HFFc6 (cell line): ENCODE data around the gene FLACC1. TPM values are rescaled to one million over a fixed set of nuclear protein-coding genes. Genes with fewer than 3 reads are reported as not detected.

Experiments
- DNase-seq: peaks from one replicate; pipeline ENCODE4 v3.0.0-alpha.2; 2018
- H3K27ac Mint-ChIP-seq: 2 replicates; pipeline ENCODE4 v1.8.0; 2020; ENCODE audit warnings: mild to moderate bottlenecking, mixed read lengths
- H3K27me3 Mint-ChIP-seq: 2 replicates; pipeline ENCODE4 v1.8.0; 2021; ENCODE audit warnings: mild to moderate bottlenecking, moderate library complexity, mixed read lengths; ENCODE audit not compliant: insufficient read depth
- H3K36me3 Mint-ChIP-seq: 2 replicates; pipeline ENCODE4 v1.8.0; 2021; ENCODE audit warnings: low read depth, mixed read lengths
- H3K4me1 Mint-ChIP-seq: 2 replicates; pipeline ENCODE4 v1.8.0; 2020; ENCODE audit warnings: low read depth, mixed read lengths
- H3K4me3 Mint-ChIP-seq: 2 replicates; pipeline ENCODE4 v1.8.0; 2020; ENCODE audit warnings: mild to moderate bottlenecking, moderate library complexity, mixed read lengths
- H3K9me3 Mint-ChIP-seq: 2 replicates; pipeline ENCODE4 v1.8.0; 2020; ENCODE audit warnings: mild to moderate bottlenecking, mixed read lengths
- total RNA-seq, 6 experiments: library from RNA; stranded (reverse); fragmentation: NEBNext Ultra II Directional; extraction: Animal tissue kit (Norgen Biotek cat#: 25700); gene quantifications; 2 replicates in 1 of 6; 3 replicates in 5 of 6; pipeline ENCODE4 v1.2.3, GENCODE V29; 2021
- TF ChIP-seq, protein P1 (sequence below): fragments of 200-600 bp; sonication (generic); IDR thresholded peaks from 2 replicates; pipeline ENCODE4 v1.5.0; 2021; ENCODE audit warnings: antibody characterized with exemption, mild to moderate bottlenecking

The FLACC1 gene
- total RNA-seq, 6 experiments from 2014 or later, result 0.51 to 1.6 (median 0.87) TPM

DNA sequence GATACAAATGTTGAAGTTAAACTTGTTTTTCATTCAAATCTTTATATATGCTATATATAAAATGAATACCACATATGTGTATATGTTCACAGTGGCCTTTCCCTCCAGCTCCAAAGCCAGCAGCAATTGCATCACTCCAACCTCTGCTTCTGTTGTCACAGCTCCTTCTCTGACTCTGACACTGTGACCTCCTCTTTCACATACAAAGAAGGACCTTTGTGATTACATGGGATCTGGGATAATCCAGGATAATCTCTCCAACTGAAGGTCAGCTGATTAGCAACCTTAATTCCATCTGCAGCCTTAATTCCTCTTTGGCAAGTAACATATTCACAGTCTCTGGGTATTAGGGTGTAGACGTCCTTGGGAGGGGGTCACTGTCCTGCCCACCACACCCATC, 8.4 kb downstream of the FLACC1 start:
- DNase-seq, result no peak
- Mint-ChIP-seq H3K4me3 (no peak overlapping the region), H3K36me3 (peaks cover 25% of the 10 kb centered on the region; the same call in 1 of the 2 replicates), H3K4me1 (peaks cover 10% of the 10 kb centered on the region), H3K27me3 (peaks cover 5% of the 10 kb centered on the region; the same call in 1 of the 2 replicates), H3K9me3 (no peaks in the 10 kb centered on the region), H3K27ac (no peak overlapping the region)
- TF ChIP-seq, protein P1, sequence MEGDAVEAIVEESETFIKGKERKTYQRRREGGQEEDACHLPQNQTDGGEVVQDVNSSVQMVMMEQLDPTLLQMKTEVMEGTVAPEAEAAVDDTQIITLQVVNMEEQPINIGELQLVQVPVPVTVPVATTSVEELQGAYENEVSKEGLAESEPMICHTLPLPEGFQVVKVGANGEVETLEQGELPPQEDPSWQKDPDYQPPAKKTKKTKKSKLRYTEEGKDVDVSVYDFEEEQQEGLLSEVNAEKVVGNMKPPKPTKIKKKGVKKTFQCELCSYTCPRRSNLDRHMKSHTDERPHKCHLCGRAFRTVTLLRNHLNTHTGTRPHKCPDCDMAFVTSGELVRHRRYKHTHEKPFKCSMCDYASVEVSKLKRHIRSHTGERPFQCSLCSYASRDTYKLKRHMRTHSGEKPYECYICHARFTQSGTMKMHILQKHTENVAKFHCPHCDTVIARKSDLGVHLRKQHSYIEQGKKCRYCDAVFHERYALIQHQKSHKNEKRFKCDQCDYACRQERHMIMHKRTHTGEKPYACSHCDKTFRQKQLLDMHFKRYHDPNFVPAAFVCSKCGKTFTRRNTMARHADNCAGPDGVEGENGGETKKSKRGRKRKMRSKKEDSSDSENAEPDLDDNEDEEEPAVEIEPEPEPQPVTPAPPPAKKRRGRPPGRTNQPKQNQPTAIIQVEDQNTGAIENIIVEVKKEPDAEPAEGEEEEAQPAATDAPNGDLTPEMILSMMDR, result no peak

DNA sequence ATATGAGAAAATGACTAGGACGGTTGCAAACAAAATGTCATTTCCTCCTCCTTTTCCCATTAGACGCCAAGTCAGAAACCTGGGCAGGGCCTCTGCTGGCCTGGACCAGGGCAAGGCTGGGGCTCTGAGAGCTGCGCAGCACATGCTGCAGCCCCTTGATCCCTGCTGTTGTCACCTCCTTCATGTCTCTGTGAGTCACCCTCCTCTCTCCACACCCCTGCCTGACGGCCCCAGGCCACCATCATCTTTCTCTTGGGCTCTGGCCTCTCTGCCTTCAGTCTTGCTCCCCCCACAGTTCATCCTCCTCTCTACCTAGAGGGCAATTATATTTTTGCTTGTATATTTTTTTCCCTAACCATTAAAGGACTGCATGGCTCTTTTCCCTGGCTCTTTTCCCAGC, 10.0 kb downstream of the FLACC1 start:
- Mint-ChIP-seq H3K9me3 (no peaks in the 10 kb centered on the region), H3K27me3 (peaks cover 5% of the 10 kb centered on the region; the same call in 1 of the 2 replicates), H3K36me3 (peaks cover 38% of the 10 kb centered on the region), H3K27ac (no peak overlapping the region), H3K4me1 (no peaks in the 10 kb centered on the region), H3K4me3 (no peak overlapping the region)
- TF ChIP-seq, protein P1, result no peak
- no peak for DNase-seq

DNA sequence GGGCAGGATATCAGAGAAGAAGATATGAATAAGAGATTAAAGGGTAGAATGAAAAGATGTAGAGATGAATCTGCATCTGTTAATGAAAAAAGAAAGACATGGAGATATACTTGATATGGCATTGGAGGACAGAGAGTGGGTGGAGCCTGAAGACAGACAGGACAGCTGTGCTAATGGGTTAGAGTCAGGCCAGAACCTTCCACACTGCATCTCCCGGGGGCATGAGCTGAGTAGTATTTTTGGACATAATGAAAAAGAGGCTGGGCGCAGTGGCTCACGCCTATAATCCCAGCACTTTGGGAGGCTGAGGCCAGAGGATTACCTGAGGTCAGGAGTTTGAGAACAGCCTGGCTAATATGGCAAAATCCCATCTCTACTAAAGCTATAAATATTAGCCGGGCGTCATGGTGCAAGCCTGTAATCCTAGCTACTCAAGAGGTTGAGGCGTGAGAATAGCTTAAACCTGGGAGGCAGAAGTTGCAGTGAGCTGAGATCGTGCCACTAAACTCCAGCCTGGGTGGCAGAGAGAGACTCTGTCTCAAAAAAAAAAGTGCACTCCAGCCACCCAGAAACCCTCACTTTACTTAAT, 11.4 kb downstream of the FLACC1 start:
- H3K27ac Mint-ChIP-seq, result no peak overlapping the region
- no peaks in the 10 kb centered on the region for H3K4me1 Mint-ChIP-seq
- peaks cover 5% of the 10 kb centered on the region; the same call in 1 of the 2 replicates for H3K27me3 Mint-ChIP-seq
- no peak for DNase-seq
- TF ChIP-seq, protein P1, result no peak
- H3K36me3 Mint-ChIP-seq, result peaks cover 42% of the 10 kb centered on the region
- H3K4me3 Mint-ChIP-seq, result no peak overlapping the region
- no peaks in the 10 kb centered on the region for H3K9me3 Mint-ChIP-seq

DNA sequence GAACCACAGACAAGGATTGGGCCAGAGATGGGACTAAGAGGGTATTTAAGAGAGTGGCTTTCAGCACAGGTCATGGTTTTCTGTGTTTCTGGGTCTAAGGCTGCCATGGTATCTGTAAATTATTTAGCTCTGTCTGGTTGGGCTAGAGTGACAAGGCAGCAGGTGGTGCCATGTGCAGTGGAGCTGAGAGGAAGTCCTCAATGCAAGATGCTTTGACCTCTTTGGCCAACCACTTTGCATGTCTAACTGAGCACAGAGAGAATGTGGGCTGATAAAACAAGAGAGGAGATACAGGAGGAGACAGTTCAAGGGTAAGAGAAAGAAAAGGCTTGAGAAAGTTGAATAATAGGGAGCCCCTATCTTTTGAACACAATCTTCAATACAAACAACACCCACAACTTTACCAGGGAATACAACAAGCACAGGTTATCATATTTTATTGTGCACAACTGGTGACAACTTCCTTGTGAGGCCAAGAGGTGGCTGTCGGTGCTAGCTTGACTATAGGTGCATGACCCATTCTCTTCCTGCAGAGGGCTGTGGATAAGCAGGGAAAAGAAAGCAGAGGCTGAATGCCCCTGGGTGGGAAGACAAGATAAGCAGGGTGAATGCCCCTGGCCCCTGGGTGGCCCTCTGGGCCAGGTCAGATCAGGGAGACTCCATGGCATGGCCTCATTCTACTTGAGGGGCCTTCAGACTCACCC, 12.3 kb downstream of the FLACC1 start:
- no peak for DNase-seq
- Mint-ChIP-seq H3K4me1 (peaks cover 6% of the 10 kb centered on the region), H3K9me3 (no peaks in the 10 kb centered on the region), H3K4me3 (no peak overlapping the region), H3K36me3 (peaks cover 50% of the 10 kb centered on the region), H3K27me3 (peaks cover 5% of the 10 kb centered on the region; the same call in 1 of the 2 replicates), H3K27ac (no peak overlapping the region)
- TF ChIP-seq, protein P1, result no peak

DNA sequence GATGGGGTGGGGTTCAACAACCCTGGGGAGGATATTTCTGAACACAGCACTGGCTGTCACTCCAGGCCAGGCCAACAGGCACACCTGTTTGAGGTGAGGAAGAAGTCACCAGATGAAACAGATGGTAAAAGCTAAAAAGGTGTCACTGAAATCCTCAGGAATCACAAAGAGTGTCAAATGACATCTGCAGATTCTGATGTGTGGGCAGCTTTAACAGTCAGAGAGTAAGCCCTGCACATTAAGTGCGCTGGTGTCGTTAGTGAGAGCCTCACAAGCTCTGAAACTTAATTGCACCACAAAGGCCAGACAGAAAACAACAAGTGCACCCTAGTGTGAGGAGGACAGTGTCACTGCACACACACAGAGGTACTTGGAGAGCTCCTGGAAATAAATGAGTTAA, 13.6 kb downstream of the FLACC1 start:
- no peaks in the 10 kb centered on the region for H3K27me3 Mint-ChIP-seq
- TF ChIP-seq, protein P1, result no peak
- DNase-seq, result no peak

More for the DNA sequence above, 13.6 kb downstream of the FLACC1 start:
- peaks cover 6% of the 10 kb centered on the region for H3K4me1 Mint-ChIP-seq
- peaks cover 52% of the 10 kb centered on the region for H3K36me3 Mint-ChIP-seq
- peaks cover 6% of the 10 kb centered on the region; the same call in 1 of the 2 replicates for H3K9me3 Mint-ChIP-seq
- H3K27ac Mint-ChIP-seq, result no peak overlapping the region
- no peak overlapping the region for H3K4me3 Mint-ChIP-seq
